ENCODE results near the gene SUMF1. TPM values are rescaled to one million over a fixed set of nuclear protein-coding genes. Genes with fewer than 3 reads are reported as not detected.

Gene SUMF1
- polyA plus RNA-seq, 1 donor (not counting 4 experiments of a cell fraction or from before 2014, with no cell fraction given), result 36.1 TPM

DNA sequence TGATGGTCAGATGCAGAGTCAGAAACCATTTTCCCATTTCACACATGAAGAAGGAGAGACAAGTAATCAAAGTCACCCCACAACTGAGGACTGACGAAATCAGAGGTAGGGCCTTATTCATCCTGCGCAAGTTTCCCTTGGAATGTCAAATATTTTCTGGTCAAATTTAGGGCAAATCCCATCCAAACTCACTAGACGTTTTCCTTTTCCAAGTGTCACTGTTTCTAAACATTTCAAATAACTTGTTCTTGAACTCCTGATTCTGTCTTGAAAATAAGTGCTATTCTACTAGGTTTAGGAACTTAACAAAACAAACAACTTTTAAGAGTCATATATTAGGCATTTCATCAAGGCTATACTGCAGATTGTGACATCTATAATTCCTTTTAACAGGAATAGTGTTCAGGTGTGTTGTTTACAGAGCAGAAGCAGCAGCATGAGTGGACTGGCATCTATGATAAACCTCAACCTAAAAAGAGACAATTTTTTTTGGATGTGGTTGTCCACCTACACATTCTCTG lies 40.7 kb downstream of the SUMF1 start:
- Histone ChIP-seq H3K36me3 (ENCODE audit: control insufficient read depth in 2 of 2, extremely low read depth in 1 of 2, insufficient read depth in 2 of 2, low read length in 2 of 2) (no peaks in the 10 kb centered on the region), H3K79me2 (ENCODE audit: control insufficient read depth, insufficient read depth, low read length) (no peaks in the 10 kb centered on the region), H3K9me3 (ENCODE audit: control insufficient read depth, low read depth, low read length) (no peaks in the 10 kb centered on the region), H3K4me1 (ENCODE audit: control insufficient read depth, extremely low read depth, insufficient read depth, low read length) (peaks cover 10% of the 10 kb centered on the region), H4K20me1 (ENCODE audit: control insufficient read depth, extremely low read depth, insufficient read depth, low read length) (no peaks in the 10 kb centered on the region), H2AFZ (ENCODE audit: control insufficient read depth, low read length) (no peak overlapping the region), H3K9ac (ENCODE audit: control insufficient read depth, extremely low read depth, insufficient read depth, low read length) (no peak overlapping the region), H3K9me1 (ENCODE audit: control insufficient read depth, extremely low read depth, insufficient read depth, low read length) (no peaks in the 10 kb centered on the region), H3K4me2 (ENCODE audit: control insufficient read depth, extremely low read depth, insufficient read depth, low read depth, low read length) (no peak overlapping the region), H3K27me3 (ENCODE audit: control insufficient read depth, extremely low read depth, insufficient read depth, low read length) (no peaks in the 10 kb centered on the region), H3K27ac (ENCODE audit: control insufficient read depth, insufficient read depth, low read length) (no peak overlapping the region), H3K4me3 (ENCODE audit: control insufficient read depth in 2 of 3, extremely low read depth in 1 of 3, insufficient read depth in 2 of 3, low read depth in 1 of 3, low read length in 3 of 3) (no peak overlapping the region)
- DNase-seq (ENCODE audit: low read depth, low spot score) (no peak), FAIRE-seq (no peak)
- dilution Hi-C loops (cut with MboI; ENCODE audit: extremely low pct_ligation_motif_present, low sequenced_read_pairs), result no loop called here
- TF ChIP-seq EZH2 (IDR thresholded peaks at IDR 0.05; ENCODE audit: low read length) (no peak), CTCF (optimal IDR thresholded peaks at IDR 0.05 in 1 of 3, IDR thresholded peaks at IDR 0.05 in 1 of 3, conservative IDR thresholded peaks at IDR 0.05 in 1 of 3; ENCODE audit: extremely low read depth in 1 of 3, insufficient read depth in 2 of 3, low read length in 3 of 3) (no peak)

- no peak overlapping the region for H3K4me3 ChIP-seq (ENCODE audit: control insufficient read depth in 2 of 3, extremely low read depth in 1 of 3, insufficient read depth in 2 of 3, low read depth in 1 of 3, low read length in 3 of 3)
- no peak for DNase-seq (ENCODE audit: low read depth, low spot score)
- TF ChIP-seq CTCF (optimal IDR thresholded peaks at IDR 0.05 in 1 of 3, IDR thresholded peaks at IDR 0.05 in 1 of 3, conservative IDR thresholded peaks at IDR 0.05 in 1 of 3; ENCODE audit: extremely low read depth in 1 of 3, insufficient read depth in 2 of 3, low read length in 3 of 3), result no peak
- no peak for TF ChIP-seq EZH2 (IDR thresholded peaks at IDR 0.05; ENCODE audit: low read length)
- H3K27ac ChIP-seq (ENCODE audit: control insufficient read depth, insufficient read depth, low read length), result no peak overlapping the region
- no peak for FAIRE-seq
- H3K4me2 ChIP-seq (ENCODE audit: control insufficient read depth, extremely low read depth, insufficient read depth, low read depth, low read length), result no peak overlapping the region
- dilution Hi-C loops (cut with MboI; ENCODE audit: extremely low pct_ligation_motif_present, low sequenced_read_pairs), result no loop called here
- no peaks in the 10 kb centered on the region for H3K9me1 ChIP-seq (ENCODE audit: control insufficient read depth, extremely low read depth, insufficient read depth, low read length)
- H3K27me3 ChIP-seq (ENCODE audit: control insufficient read depth, extremely low read depth, insufficient read depth, low read length), result no peaks in the 10 kb centered on the region
- no peak overlapping the region for H2AFZ ChIP-seq (ENCODE audit: control insufficient read depth, low read length)
- H3K9ac ChIP-seq (ENCODE audit: control insufficient read depth, extremely low read depth, insufficient read depth, low read length), result no peak overlapping the region
- peaks cover 16% of the 10 kb centered on the region for H3K4me1 ChIP-seq (ENCODE audit: control insufficient read depth, extremely low read depth, insufficient read depth, low read length)
- H3K36me3 ChIP-seq (ENCODE audit: control insufficient read depth in 2 of 2, extremely low read depth in 1 of 2, insufficient read depth in 2 of 2, low read length in 2 of 2), result no peaks in the 10 kb centered on the region
- H4K20me1 ChIP-seq (ENCODE audit: control insufficient read depth, extremely low read depth, insufficient read depth, low read length), result no peaks in the 10 kb centered on the region
- H3K9me3 ChIP-seq (ENCODE audit: control insufficient read depth, low read depth, low read length), result no peaks in the 10 kb centered on the region
- H3K79me2 ChIP-seq (ENCODE audit: control insufficient read depth, insufficient read depth, low read length), result no peaks in the 10 kb centered on the region
Measured at GRCh38 chr3:4425707-4426106, 41.4 kb downstream of the SUMF1 start.

All from keratinocyte (primary cell).